ENCODE data around the gene DCAF12. TPM values are rescaled to one million over a fixed set of nuclear protein-coding genes. Genes with fewer than 3 reads are reported as not detected.
"Not testable (repeated sequence)": the region's sequence is repeated elsewhere in the genome, so short reads cannot be mapped to it uniquely, and the experiment has no call there.

Gene DCAF12
- total and polyA plus RNA-seq, 8 donors = 30.4 to 70.9 (median 65.0) TPM

DNA sequence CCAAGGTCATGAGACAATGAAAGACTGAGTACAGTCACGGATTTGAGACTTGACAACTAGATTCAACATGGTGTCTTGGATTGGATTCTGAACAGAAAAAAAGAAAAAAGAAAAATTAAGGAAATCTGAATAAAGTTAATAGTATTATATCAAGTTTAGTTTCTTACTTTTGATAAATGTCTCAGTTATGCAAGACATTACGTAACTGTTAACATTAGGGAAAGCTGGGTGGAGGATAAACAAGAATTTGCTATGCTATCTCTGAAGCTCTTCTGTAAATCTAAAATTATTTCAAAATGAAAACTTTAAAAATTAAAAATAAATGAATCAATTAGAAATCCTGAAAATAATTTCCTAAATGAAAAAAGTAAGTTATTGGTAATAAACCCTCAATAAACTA is 14.4 kb upstream of the DCAF12 start:
- intact Hi-C loops (cut with DNase I) = no loop called here
- H3K4me3 ChIP-seq = no peak overlapping the region
- no peaks in the 10 kb centered on the region for H3K36me3 ChIP-seq
- ATAC-seq (no peak), DNase-seq (no peak)
- peaks cover 0 to 16% of the 10 kb centered on the region in 2 donors for H3K4me1 ChIP-seq
- TF ChIP-seq, protein P1, sequence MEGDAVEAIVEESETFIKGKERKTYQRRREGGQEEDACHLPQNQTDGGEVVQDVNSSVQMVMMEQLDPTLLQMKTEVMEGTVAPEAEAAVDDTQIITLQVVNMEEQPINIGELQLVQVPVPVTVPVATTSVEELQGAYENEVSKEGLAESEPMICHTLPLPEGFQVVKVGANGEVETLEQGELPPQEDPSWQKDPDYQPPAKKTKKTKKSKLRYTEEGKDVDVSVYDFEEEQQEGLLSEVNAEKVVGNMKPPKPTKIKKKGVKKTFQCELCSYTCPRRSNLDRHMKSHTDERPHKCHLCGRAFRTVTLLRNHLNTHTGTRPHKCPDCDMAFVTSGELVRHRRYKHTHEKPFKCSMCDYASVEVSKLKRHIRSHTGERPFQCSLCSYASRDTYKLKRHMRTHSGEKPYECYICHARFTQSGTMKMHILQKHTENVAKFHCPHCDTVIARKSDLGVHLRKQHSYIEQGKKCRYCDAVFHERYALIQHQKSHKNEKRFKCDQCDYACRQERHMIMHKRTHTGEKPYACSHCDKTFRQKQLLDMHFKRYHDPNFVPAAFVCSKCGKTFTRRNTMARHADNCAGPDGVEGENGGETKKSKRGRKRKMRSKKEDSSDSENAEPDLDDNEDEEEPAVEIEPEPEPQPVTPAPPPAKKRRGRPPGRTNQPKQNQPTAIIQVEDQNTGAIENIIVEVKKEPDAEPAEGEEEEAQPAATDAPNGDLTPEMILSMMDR (IDR thresholded peaks at IDR 0.05) = no peak
- no peak overlapping the region for H3K27ac ChIP-seq
- H3K9me3 ChIP-seq = no peaks in the 10 kb centered on the region
- no peaks in the 10 kb centered on the region for H3K27me3 ChIP-seq

DNA sequence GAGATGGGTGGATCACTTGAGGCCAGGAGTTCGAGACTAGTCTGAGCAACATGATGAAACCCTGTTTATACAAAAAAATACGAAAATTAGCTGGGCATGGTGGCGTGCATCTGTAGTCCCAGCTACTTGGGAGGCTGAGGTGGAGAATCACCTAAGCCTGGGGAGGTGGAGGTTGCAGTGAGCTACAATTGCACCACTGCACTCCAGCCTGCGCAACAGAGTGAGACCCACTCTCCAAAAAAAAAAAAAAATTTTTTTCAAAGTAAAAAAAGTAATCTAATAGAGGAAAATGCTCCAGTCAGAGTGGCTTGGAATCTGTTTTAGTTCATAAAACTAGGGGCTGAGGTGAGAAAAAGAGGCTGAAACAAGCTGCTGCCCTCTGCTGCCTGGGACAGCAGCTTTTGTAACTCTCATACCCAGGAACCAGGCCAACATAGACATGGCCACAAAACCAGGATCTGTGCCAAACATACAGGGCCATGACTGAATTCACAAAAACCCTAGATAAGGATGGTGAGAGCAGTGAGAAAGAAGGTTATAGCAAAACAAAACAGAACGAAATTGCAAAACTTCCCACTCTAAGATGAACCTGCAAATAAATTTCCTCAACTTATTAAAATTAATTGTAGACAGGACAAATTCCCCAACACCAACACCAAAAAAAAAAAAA is 13.1 kb upstream of the DCAF12 start:
- Histone ChIP-seq H3K4me3 (no peak overlapping the region), H3K4me1 (peaks cover 0 to 16% of the 10 kb centered on the region in 2 donors), H3K36me3 (no peaks in the 10 kb centered on the region), H3K27me3 (no peaks in the 10 kb centered on the region), H3K9me3 (no peaks in the 10 kb centered on the region), H3K27ac (no peak overlapping the region)
- intact Hi-C loops (cut with DNase I) = no loop called here
- DNase-seq (peak in 3 of 4 donors; percentile 41 to 90 (median 60)), ATAC-seq (peak; percentile 94)
- TF ChIP-seq, protein P1 (IDR thresholded peaks at IDR 0.05) = no peak

DNA sequence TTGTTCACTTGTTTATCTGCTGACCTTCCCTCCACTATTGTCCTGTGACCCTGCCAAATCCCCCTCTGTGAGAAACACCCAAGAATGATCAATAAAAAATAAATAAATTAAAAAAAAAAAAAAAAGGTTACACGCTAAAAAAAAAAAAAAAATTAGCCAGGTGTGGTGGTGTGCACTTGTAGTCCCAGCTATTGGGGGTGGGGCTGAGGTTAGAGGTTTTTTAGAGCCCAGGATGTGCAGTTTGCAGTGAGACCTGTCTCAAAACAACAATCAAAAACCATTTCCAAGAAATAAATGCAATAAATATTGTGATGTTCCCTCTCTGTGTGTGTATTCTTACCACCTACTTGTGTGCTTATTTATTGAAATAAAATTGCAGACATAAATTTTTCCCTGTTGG is 12.1 kb upstream of the DCAF12 start:
- H3K36me3 ChIP-seq; ATAC-seq; H3K4me3 ChIP-seq; H3K27me3 ChIP-seq; intact Hi-C loops (cut with DNase I); DNase-seq; H3K27ac ChIP-seq; H3K9me3 ChIP-seq: not testable (repeated sequence)
- H3K4me1 ChIP-seq = peaks cover 0 to 16% of the 10 kb centered on the region in 2 donors

DNA sequence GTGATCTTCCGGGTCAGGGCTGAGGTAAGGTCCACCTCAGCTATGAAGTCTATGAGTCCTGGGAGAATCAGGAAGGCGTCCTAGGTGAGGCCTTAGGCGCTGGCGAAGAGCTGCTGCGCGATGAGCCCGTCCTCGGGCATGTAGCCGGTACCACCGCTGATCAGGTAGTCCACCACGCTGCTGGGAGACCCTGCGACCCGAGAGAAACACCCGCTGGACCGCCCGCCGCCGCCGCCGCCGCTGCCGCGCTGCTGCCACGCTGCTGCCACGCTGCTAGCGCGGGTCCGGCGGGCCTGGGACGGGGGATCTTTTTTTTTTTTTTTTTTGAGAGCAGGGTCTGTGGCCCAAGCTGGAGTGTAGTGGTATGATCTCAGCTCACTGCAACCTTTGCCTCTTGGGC is 8.0 kb upstream of the DCAF12 start:
- no peak overlapping the region for H3K27ac ChIP-seq
- no peaks in the 10 kb centered on the region for H3K27me3 ChIP-seq
- intact Hi-C loops (cut with DNase I) = no loop called here
- H3K9me3 ChIP-seq = no peaks in the 10 kb centered on the region
- no peaks in the 10 kb centered on the region for H3K36me3 ChIP-seq
- no peak for DNase-seq
- ATAC-seq = no peak
- H3K4me1 ChIP-seq = no peaks in the 10 kb centered on the region
- TF ChIP-seq, protein P1 (IDR thresholded peaks at IDR 0.05) = no peak
- H3K4me3 ChIP-seq = no peak overlapping the region

DNA sequence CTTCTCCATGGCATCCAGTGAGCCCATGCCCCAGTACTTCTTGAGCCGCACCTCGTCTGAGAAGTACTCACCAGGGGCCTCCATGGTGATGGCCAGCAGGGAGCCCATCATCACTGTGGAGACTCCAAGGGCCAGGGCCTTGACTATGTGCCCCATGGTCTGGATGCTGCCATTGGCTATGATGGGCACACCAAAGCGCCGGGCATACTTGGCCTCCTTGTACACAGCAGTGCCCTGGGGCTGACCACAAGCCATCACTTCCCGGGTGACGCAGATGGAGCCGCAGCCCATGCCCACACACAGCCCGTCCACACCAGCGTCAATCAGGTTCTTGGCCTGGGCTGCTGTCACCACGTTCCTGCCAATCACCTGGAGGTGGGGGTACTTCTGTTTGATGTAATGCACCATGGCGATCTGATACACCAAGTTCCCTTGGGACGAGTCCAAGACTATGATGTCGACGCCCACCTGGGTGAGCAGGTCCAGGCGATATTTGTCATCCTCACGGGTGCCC is 7.0 kb upstream of the DCAF12 start:
- no peaks in the 10 kb centered on the region for H3K4me1 ChIP-seq
- no peaks in the 10 kb centered on the region for H3K27me3 ChIP-seq
- TF ChIP-seq, protein P1 (IDR thresholded peaks at IDR 0.05) = no peak
- intact Hi-C loops (cut with DNase I) = no loop called here
- DNase-seq = no peak
- no peak overlapping the region for H3K4me3 ChIP-seq
- no peaks in the 10 kb centered on the region for H3K9me3 ChIP-seq
- H3K36me3 ChIP-seq = no peaks in the 10 kb centered on the region
- no peak for ATAC-seq
- H3K27ac ChIP-seq = no peak overlapping the region

DNA sequence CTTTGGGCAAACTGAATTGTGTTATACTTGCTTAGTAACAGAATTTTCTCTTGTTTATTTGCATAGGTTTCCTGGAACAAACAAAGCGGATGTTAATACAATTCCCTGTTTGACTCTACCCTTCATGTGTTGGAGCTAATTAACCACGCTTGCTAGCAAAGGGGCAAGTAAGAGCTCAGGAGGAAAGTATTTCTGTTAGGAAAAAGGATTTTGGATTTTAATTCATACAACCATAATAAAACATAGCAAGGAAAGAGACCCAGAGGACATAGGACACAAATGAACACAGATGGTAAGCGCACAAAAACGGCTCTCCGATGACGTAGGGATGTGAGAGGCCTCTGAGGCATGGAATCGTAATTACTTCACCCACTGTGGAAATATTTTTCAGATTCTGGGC is 5.1 kb upstream of the DCAF12 start:
- H3K4me1 ChIP-seq = peaks cover 0 to 5% of the 10 kb centered on the region in 2 donors
- no peak for ATAC-seq
- intact Hi-C loops (cut with DNase I) = no loop called here

More for the DNA sequence above, 5.1 kb upstream of the DCAF12 start:
- no peak for DNase-seq
- TF ChIP-seq, protein P1 (IDR thresholded peaks at IDR 0.05) = no peak
- Histone ChIP-seq H3K27me3 (no peaks in the 10 kb centered on the region), H3K36me3 (no peaks in the 10 kb centered on the region), H3K4me3 (no peak overlapping the region), H3K9me3 (no peaks in the 10 kb centered on the region), H3K27ac (no peak overlapping the region)
